K562 (cell line): ENCODE results near the gene DNAJC11. TPM values are rescaled to one million over a fixed set of nuclear protein-coding genes. Genes with fewer than 3 reads are reported as not detected.

Experiments used
- CHD2 ChIP-seq: IDR thresholded peaks from 2 replicates; pipeline ENCODE4 v1.6.1; 2011; ENCODE audit warnings: low read depth, low read length
- RAD21 ChIP-seq, 2 experiments: fragments of 250-450 bp in 1 of 2; fragments of 450-650 bp in 1 of 2; sonication (Bioruptor Pico) in 1 of 2; formaldehyde crosslinking in 1 of 2; IDR thresholded peaks in 1 of 2; conservative IDR thresholded peaks in 1 of 2; 2 replicates each; pipeline versions ENCODE4 v1.4.0 to v1.8.0; 2020 to 2022; ENCODE audit warnings: mild to moderate bottlenecking in 2 of 2, moderate library complexity in 1 of 2
- SMC3 ChIP-seq: conservative IDR thresholded peaks from 2 replicates; pipeline ENCODE4 v1.6.1; 2011; ENCODE audit warnings: low read depth, low read length, improper control_type of control experiment; ENCODE audit not compliant: insufficient read depth
- STAG1 ChIP-seq: sonication (generic); formaldehyde crosslinking; IDR thresholded peaks from 2 replicates; pipeline ENCODE4 v1.5.0; 2020; ENCODE audit warnings: missing genetic modification reagents, borderline replicate concordance
- ZNF324 ChIP-seq: fragments of 250-450 bp; sonication (Bioruptor Pico); IDR thresholded peaks from 2 replicates; pipeline ENCODE4 v1.4.0; 2020; ENCODE audit warnings: mild to moderate bottlenecking
- polyA plus RNA-seq, 8 experiments: library from polyadenylated mRNA; depleted of rRNA in 4 of 8; stranded (reverse) in 5 of 8; unstranded in 3 of 8; fragments of >200 nt; fragmentation: Nextera tagmentation in 2 of 8; fragmentation: Illumina TruSeq in 1 of 8; extraction: Ambion mirVana in 2 of 8; extraction: Trizol in 1 of 8; gene quantifications; 2 replicates each; pipeline versions ENCODE4 v1.2.1 to v1.2.3, GENCODE V29; 2011 to 2014; ENCODE audit warnings: inconsistent platforms in 1 of 8, missing spikeins in 1 of 8
- total RNA-seq, 7 experiments: library from RNA; depleted of rRNA in 6 of 7; stranded (reverse); fragments of >200 nt in 6 of 7; fragmentation: Illumina TruSeq in 2 of 7; extraction: Trizol in 2 of 7; gene quantifications; 2 replicates each; pipeline versions ENCODE4 v1.2.1 to v1.2.3, GENCODE V29; 2011 to 2021; ENCODE audit warnings: low replicate concordance in 1 of 7
- TF ChIP-seq, protein P1 (sequence below), 3 experiments: IDR thresholded peaks in 2 of 3; conservative IDR thresholded peaks in 1 of 3; 2 replicates each; pipeline ENCODE4 v1.5.1; 2011 to 2012; ENCODE audit warnings: low read length in 3 of 3, mild to moderate bottlenecking in 3 of 3, control low read depth in 2 of 3, improper control_type of control experiment in 1 of 3, inconsistent platforms in 1 of 3, low read depth in 1 of 3, mixed read lengths in 1 of 3, moderate library complexity in 1 of 3; ENCODE audit not compliant: insufficient read depth in 2 of 3
- TF ChIP-seq, protein P2 (sequence below): sonication (generic); formaldehyde crosslinking; IDR thresholded peaks from 2 replicates; pipeline ENCODE4 v1.8.0; 2023; ENCODE audit warnings: missing genetic modification reagents, mild to moderate bottlenecking, borderline replicate concordance

DNAJC11 gene
- total and polyA plus RNA-seq, 9 of the 15 experiments (the other 6 are each of a cell fraction or from before 2014, with no cell fraction given), result 14.1 to 123 (median 76.6) TPM

DNA sequence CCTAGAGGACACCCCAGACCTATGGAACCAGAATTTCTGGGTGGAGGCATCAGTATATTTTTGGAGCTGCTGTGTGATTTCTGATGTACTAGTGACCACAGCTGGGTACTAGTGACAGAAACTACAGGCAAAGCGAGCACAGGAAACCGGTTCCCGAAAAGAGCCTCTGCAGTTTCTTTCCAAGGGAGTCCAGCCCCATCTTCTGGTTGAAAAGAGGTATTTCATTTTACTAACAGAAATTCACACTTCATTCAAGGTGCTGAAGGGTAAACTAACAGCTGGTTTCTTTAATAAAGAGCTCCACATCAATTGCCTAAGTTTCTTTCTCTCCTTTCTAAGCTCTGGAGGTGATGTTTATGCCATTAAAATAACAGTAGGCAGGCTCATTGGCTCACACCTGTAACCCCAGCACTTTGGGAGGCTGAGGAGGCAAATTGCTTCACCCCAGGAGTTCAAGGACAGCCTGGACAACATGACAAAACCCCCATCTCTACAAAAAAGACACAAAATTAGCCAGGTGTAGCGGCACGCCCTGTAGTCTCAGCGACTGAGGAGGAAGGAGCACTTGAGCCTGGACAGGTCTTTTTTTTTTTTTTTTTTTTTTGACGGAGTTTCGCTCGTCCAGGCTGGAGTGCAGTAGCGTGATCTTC lies 55.0 kb downstream of the DNAJC11 start (continued):
- peak; percentile 73 to 76 for TF ChIP-seq RAD21 (CRISPR knock-in tag; conservative IDR thresholded peaks at IDR 0.05 in 1 of 2, IDR thresholded peaks at IDR 0.05 in 1 of 2)
- TF ChIP-seq, protein P1, sequence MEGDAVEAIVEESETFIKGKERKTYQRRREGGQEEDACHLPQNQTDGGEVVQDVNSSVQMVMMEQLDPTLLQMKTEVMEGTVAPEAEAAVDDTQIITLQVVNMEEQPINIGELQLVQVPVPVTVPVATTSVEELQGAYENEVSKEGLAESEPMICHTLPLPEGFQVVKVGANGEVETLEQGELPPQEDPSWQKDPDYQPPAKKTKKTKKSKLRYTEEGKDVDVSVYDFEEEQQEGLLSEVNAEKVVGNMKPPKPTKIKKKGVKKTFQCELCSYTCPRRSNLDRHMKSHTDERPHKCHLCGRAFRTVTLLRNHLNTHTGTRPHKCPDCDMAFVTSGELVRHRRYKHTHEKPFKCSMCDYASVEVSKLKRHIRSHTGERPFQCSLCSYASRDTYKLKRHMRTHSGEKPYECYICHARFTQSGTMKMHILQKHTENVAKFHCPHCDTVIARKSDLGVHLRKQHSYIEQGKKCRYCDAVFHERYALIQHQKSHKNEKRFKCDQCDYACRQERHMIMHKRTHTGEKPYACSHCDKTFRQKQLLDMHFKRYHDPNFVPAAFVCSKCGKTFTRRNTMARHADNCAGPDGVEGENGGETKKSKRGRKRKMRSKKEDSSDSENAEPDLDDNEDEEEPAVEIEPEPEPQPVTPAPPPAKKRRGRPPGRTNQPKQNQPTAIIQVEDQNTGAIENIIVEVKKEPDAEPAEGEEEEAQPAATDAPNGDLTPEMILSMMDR (IDR thresholded peaks at IDR 0.05 in 2 of 3, conservative IDR thresholded peaks at IDR 0.05 in 1 of 3; ENCODE audit: insufficient read depth in 2 of 3, low read depth in 1 of 3, low read length in 3 of 3), result peak; percentile 61 to 86 (median 68)
- peak; percentile 35; the same call in 1 of the 2 replicates for TF ChIP-seq SMC3
- TF ChIP-seq, protein P2, sequence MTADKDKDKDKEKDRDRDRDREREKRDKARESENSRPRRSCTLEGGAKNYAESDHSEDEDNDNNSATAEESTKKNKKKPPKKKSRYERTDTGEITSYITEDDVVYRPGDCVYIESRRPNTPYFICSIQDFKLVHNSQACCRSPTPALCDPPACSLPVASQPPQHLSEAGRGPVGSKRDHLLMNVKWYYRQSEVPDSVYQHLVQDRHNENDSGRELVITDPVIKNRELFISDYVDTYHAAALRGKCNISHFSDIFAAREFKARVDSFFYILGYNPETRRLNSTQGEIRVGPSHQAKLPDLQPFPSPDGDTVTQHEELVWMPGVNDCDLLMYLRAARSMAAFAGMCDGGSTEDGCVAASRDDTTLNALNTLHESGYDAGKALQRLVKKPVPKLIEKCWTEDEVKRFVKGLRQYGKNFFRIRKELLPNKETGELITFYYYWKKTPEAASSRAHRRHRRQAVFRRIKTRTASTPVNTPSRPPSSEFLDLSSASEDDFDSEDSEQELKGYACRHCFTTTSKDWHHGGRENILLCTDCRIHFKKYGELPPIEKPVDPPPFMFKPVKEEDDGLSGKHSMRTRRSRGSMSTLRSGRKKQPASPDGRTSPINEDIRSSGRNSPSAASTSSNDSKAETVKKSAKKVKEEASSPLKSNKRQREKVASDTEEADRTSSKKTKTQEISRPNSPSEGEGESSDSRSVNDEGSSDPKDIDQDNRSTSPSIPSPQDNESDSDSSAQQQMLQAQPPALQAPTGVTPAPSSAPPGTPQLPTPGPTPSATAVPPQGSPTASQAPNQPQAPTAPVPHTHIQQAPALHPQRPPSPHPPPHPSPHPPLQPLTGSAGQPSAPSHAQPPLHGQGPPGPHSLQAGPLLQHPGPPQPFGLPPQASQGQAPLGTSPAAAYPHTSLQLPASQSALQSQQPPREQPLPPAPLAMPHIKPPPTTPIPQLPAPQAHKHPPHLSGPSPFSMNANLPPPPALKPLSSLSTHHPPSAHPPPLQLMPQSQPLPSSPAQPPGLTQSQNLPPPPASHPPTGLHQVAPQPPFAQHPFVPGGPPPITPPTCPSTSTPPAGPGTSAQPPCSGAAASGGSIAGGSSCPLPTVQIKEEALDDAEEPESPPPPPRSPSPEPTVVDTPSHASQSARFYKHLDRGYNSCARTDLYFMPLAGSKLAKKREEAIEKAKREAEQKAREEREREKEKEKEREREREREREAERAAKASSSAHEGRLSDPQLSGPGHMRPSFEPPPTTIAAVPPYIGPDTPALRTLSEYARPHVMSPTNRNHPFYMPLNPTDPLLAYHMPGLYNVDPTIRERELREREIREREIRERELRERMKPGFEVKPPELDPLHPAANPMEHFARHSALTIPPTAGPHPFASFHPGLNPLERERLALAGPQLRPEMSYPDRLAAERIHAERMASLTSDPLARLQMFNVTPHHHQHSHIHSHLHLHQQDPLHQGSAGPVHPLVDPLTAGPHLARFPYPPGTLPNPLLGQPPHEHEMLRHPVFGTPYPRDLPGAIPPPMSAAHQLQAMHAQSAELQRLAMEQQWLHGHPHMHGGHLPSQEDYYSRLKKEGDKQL (CRISPR knock-in tag), result no peak
- TF ChIP-seq STAG1 (CRISPR knock-in tag), result peak; percentile 34; the same call in 1 of the 2 replicates
- TF ChIP-seq ZNF324 (CRISPR knock-in tag), result no peak
- TF ChIP-seq CHD2, result no peak
